ENCODE measurements around the gene REEP2. TPM values are rescaled to one million over a fixed set of nuclear protein-coding genes. Genes with fewer than 3 reads are reported as not detected.

The REEP2 gene
- total RNA-seq, 2 experiments from 2014 or later, result 3.9 to 5.1 TPM

DNA sequence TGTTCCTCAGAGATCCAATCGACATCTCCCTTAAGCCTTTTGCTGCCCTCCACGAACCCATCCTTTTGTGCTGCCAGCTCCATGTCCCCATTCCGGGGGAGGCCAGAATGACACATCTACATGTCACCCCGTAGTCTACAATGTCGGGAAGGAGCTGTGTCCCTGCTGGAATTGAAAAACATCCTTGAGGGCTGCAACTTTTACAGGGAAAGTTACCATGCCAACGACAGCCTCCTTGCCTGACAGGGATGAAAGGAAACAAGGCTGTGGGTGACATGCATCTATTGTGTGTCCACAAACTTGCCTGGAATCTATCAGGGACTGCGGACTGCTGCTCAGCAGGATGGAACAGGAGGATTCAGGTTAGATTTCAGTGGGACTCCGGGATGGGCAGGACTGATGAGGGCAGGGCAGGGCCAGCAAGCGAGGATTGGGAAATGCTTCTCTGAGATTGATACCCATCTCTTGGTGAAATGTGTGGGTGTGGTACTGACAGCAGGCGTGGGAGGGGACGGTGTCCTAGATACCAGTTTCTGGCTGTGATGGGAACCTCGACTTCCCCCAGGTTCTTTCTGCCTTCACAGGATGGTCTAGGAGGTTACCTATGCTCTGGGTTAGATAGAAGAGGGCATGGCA is 51.9 kb downstream of the REEP2 start:
- no peaks in the 10 kb centered on the region for H3K9me3 ChIP-seq (ENCODE audit: low read length)
- TF ChIP-seq EZH2phosphoT487 (IDR thresholded peaks at IDR 0.05; ENCODE audit: borderline replicate concordance, low read depth, low read length) (no peak), CTCF (conservative IDR thresholded peaks at IDR 0.05; ENCODE audit: low read length) (no peak)
- no peak overlapping the region for H2AFZ ChIP-seq (ENCODE audit: low read length)
- H3K4me2 ChIP-seq (ENCODE audit: low read length), result no peak overlapping the region
- no peak for DNase-seq (ENCODE audit: low spot score)
- no peak overlapping the region for H3K4me3 ChIP-seq (ENCODE audit: low read depth, low read length, poor library complexity, severe bottlenecking)
- BruUV-seq (replicated peaks), result no TSS peak
- H3K27ac ChIP-seq (ENCODE audit: low read depth, low read length, poor library complexity, severe bottlenecking), result no peak overlapping the region
- H3K4me1 ChIP-seq (ENCODE audit: insufficient read depth, low read length, poor library complexity, severe bottlenecking), result peaks cover 26% of the 10 kb centered on the region
- intact Hi-C loops (cut with micrococcal nuclease; ENCODE audit: unreplicated experiment), result no loop called here
- no peaks in the 10 kb centered on the region for H3K79me2 ChIP-seq (ENCODE audit: insufficient read depth, low read depth, low read length)
- ChIA-PET POLR2A (no interaction called here), CTCF (ENCODE audit: unreplicated experiment) (no interaction called here)
- H3K36me3 ChIP-seq (ENCODE audit: insufficient read depth, low read length), result no peaks in the 10 kb centered on the region
- H4K20me1 ChIP-seq (ENCODE audit: insufficient read depth, low read length), result no peaks in the 10 kb centered on the region
- no peaks in the 10 kb centered on the region for H3K9me2 ChIP-seq (ENCODE audit: insufficient read depth, low read length)

DNA sequence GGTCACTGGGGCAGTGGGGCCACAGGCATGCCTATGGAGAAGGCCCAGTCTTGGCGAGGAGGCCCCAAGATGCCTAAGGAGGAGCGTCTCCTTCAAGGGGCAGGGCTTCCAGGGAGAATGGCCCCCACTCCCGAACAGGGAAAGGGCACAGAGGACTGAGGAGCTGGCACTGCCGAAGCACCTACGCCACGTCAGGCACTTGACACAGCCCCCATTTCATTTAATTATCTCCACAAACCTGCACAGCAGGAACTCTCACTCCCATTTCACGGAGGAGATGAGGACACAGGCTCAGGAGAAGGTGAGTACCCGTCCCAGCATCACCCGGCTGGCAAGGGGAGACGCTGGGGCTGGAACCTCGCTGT is 52.4 kb downstream of the REEP2 start:
- BruUV-seq (replicated peaks), result no TSS peak
- Histone ChIP-seq H3K4me2 (ENCODE audit: low read length) (peak overlapping the region; percentile 79), H4K20me1 (ENCODE audit: insufficient read depth, low read length) (no peaks in the 10 kb centered on the region), H3K9me2 (ENCODE audit: insufficient read depth, low read length) (no peaks in the 10 kb centered on the region), H3K36me3 (ENCODE audit: insufficient read depth, low read length) (no peaks in the 10 kb centered on the region), H3K9me3 (ENCODE audit: low read length) (no peaks in the 10 kb centered on the region), H3K79me2 (ENCODE audit: insufficient read depth, low read depth, low read length) (no peaks in the 10 kb centered on the region), H3K27ac (ENCODE audit: low read depth, low read length, poor library complexity, severe bottlenecking) (no peak overlapping the region), H3K4me1 (ENCODE audit: insufficient read depth, low read length, poor library complexity, severe bottlenecking) (peaks cover 26% of the 10 kb centered on the region), H3K4me3 (ENCODE audit: low read depth, low read length, poor library complexity, severe bottlenecking) (peak overlapping the region; percentile 68), H2AFZ (ENCODE audit: low read length) (peak overlapping the region; percentile 76; the same call in 1 of the 2 replicates)
- TF ChIP-seq CTCF (conservative IDR thresholded peaks at IDR 0.05; ENCODE audit: low read length) (no peak), EZH2phosphoT487 (IDR thresholded peaks at IDR 0.05; ENCODE audit: borderline replicate concordance, low read depth, low read length) (no peak)
- intact Hi-C loops (cut with micrococcal nuclease; ENCODE audit: unreplicated experiment), result no loop called here
- CTCF ChIA-PET (ENCODE audit: unreplicated experiment), result no interaction called here
- no peak for DNase-seq (ENCODE audit: low spot score)
- POLR2A ChIA-PET, result no interaction called here

All from OCI-LY7 (cell line).